SU-DHL-6 (cell line): ENCODE data around the gene GARIN6.
"Not testable (repeated sequence)": the region's sequence is repeated elsewhere in the genome, so short reads cannot be mapped to it uniquely, and the experiment has no call there.

Experiments used
- H2AFZ ChIP-seq: fragments of 200-600 bp; sonication (generic); 2 replicates; pipeline ENCODE4 v1.6.1; 2014; ENCODE audit warnings: low read depth, mild to moderate bottlenecking, moderate library complexity, mixed read lengths, antibody characterized with exemption, low read length; ENCODE audit not compliant: severe bottlenecking
- H3F3A ChIP-seq: fragments of 200-600 bp; shearing (Covaris generic); 2 replicates; pipeline ENCODE4 v1.6.0; 2016; ENCODE audit warnings: antibody characterized with exemption, mild to moderate bottlenecking; ENCODE audit not compliant: insufficient read depth
- H3K27ac ChIP-seq: fragments of 200-600 bp; sonication (generic); 2 replicates; pipeline ENCODE4 v1.5.1; 2016; ENCODE audit warnings: low read depth, mild to moderate bottlenecking, low read length, moderate library complexity, mixed read lengths
- H3K27me3 ChIP-seq: fragments of 200-600 bp; sonication (generic), shearing (Covaris generic); 2 replicates; pipeline ENCODE4 v1.6.0; 2014; ENCODE audit warnings: mild to moderate bottlenecking, low read length
- H3K36me3 ChIP-seq: fragments of 200-600 bp; sonication (generic); 2 replicates; pipeline ENCODE4 v1.6.1; 2014; ENCODE audit warnings: mild to moderate bottlenecking, low read length, mixed read lengths
- H3K4me2 ChIP-seq: fragments of 300-600, 200-600 bp; shearing (Covaris generic), sonication (generic); 2 replicates; pipeline ENCODE4 v1.6.0; 2014; ENCODE audit warnings: low read length, low read depth, mild to moderate bottlenecking; ENCODE audit not compliant: poor library complexity, severe bottlenecking
- H3K4me3 ChIP-seq: fragments of 200-600 bp; sonication (generic); 2 replicates; pipeline ENCODE4 v1.5.1; 2014; ENCODE audit warnings: antibody characterized with exemption, low read length, mild to moderate bottlenecking, mixed read lengths; ENCODE audit not compliant: insufficient read depth, poor library complexity, severe bottlenecking
- H3K79me2 ChIP-seq: fragments of 200-600 bp; sonication (generic); 2 replicates; pipeline ENCODE4 v1.6.1; 2014; ENCODE audit warnings: mild to moderate bottlenecking, low read length, moderate library complexity; ENCODE audit not compliant: insufficient read depth
- H3K9ac ChIP-seq: fragments of 200-600 bp; sonication (generic); 2 replicates; pipeline ENCODE4 v1.7.0; 2014; ENCODE audit warnings: mild to moderate bottlenecking, low read length
- H3K9me2 ChIP-seq: fragments of 200-600 bp; sonication (generic); replicated peaks from 2 replicates; pipeline ENCODE4 v1.6.1; 2014; ENCODE audit warnings: low read length; ENCODE audit not compliant: insufficient read depth
- H3K9me3 ChIP-seq: fragments of 200-600 bp; sonication (generic); 2 replicates; pipeline ENCODE4 v1.6.1; 2014; ENCODE audit warnings: low read length, mixed read lengths; ENCODE audit not compliant: insufficient read depth
- H4K20me1 ChIP-seq: fragments of 200-600 bp; sonication (generic); 2 replicates; pipeline ENCODE4 v1.6.1; 2014; ENCODE audit warnings: low read depth, mild to moderate bottlenecking, antibody characterized with exemption, low read length, moderate library complexity, mixed read lengths
- CTCF ChIP-seq: fragments of 200-600 bp; sonication (generic); IDR thresholded peaks from one replicate; pipeline ENCODE4 v1.5.1; 2017; ENCODE audit warnings: antibody characterized with exemption, mild to moderate bottlenecking, low read length, moderate library complexity; ENCODE audit not compliant: insufficient read depth, poor library complexity, severe bottlenecking
- EZH2phosphoT487 ChIP-seq: fragments of 200-600 bp; sonication (generic), shearing (Covaris generic); conservative IDR thresholded peaks from 2 replicates; pipeline ENCODE4 v1.6.1; 2018; ENCODE audit warnings: mild to moderate bottlenecking, antibody characterized with exemption, low read length, moderate library complexity, mixed read lengths

GARIN6 gene

DNA sequence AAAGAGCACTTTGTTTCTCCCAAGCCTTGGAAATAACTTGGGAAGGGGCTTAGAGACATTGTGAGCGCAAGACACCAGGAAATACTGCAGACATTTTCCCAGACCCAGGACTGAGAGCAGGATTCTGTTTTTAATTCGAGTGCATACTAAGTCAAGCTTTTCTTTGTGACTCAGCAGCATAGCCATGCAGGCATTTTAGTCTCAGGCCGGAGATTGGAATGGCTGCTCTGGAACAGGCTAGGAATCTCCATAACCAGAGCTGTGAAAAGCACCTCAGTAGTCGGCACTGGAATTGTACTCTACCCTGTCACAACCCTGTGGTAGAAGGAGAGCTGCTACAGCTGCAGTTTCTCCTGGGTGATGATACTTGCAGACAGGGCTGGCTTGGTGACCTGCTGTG is 28.9 kb upstream of the GARIN6 start:
- Histone ChIP-seq H3K4me2 (no peak overlapping the region), H3K79me2 (no peaks in the 10 kb centered on the region), H3F3A (no peaks in the 10 kb centered on the region), H3K9me3 (no peaks in the 10 kb centered on the region), H3K4me3 (no peak overlapping the region), H3K27me3 (no peaks in the 10 kb centered on the region), H2AFZ (no peak overlapping the region), H3K36me3 (no peaks in the 10 kb centered on the region), H4K20me1 (no peaks in the 10 kb centered on the region), H3K9ac (no peak overlapping the region), H3K27ac (no peak overlapping the region), H3K9me2 (no peaks in the 10 kb centered on the region)
- no peak for TF ChIP-seq CTCF

DNA sequence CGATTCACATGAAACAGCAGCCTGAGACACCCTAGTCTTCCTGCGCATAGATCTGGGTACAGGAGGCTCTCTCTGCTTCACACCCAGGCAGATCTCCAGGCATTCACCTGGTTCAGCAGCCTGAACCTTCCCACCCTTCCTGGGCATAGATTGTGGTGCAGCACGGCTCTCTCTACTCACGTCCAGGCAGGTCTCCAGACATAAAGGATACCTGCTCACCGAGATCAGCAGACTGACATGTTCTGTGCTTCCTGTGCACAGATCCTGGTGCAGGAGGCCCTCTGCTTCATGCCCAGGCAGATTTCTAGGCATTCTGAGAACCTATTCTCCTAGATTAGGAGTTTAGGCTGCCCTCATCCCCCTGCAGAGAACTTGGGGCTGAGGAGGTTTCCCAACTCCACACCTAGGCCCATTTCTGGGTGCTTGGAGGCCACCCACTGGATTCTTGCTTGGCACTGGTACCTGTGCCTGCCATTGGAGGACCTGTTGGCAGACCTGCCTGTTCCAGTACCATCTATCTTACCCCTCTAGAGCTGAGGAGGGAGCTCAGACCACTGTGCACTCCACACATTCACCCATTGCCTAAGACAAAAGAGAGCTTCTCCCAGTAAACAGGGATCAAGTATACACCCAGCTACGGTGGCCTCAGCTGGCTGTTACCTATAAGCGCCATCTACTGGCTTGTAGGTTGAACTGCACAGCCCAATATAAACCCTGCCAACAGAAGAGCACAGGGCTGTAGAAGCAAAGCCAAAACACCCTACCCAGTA is 28.0 kb upstream of the GARIN6 start:
- no peak for TF ChIP-seq EZH2phosphoT487
- TF ChIP-seq CTCF: peak; percentile 76
- H3K4me2 ChIP-seq: no peak overlapping the region
- H3K27ac ChIP-seq: no peak overlapping the region
- no peaks in the 10 kb centered on the region for H3K9me2 ChIP-seq
- H3K27me3 ChIP-seq: no peaks in the 10 kb centered on the region
- H2AFZ ChIP-seq: no peak overlapping the region
- H3K9ac ChIP-seq: no peak overlapping the region
- H3K79me2 ChIP-seq: no peaks in the 10 kb centered on the region
- no peaks in the 10 kb centered on the region for H4K20me1 ChIP-seq
- H3K36me3 ChIP-seq: no peaks in the 10 kb centered on the region
- no peaks in the 10 kb centered on the region for H3K9me3 ChIP-seq
- no peaks in the 10 kb centered on the region for H3F3A ChIP-seq
- H3K4me3 ChIP-seq: no peak overlapping the region

GRCh38 chr12:99620159-99620479 is 27.4 kb upstream of the GARIN6 start:
- no peak overlapping the region for H3K4me2 ChIP-seq
- no peaks in the 10 kb centered on the region for H3F3A ChIP-seq
- H3K4me3 ChIP-seq: no peak overlapping the region
- H3K9ac ChIP-seq: no peak overlapping the region
- no peaks in the 10 kb centered on the region for H3K9me2 ChIP-seq
- H3K27ac ChIP-seq: no peak overlapping the region
- TF ChIP-seq EZH2phosphoT487 (no peak), CTCF (no peak)
- no peaks in the 10 kb centered on the region for H3K9me3 ChIP-seq
- H4K20me1 ChIP-seq: no peaks in the 10 kb centered on the region
- no peak overlapping the region for H2AFZ ChIP-seq
- no peaks in the 10 kb centered on the region for H3K79me2 ChIP-seq
- no peaks in the 10 kb centered on the region for H3K27me3 ChIP-seq
- no peaks in the 10 kb centered on the region for H3K36me3 ChIP-seq

GRCh38 chr12:99624591-99624990 is 23.0 kb upstream of the GARIN6 start:
- H4K20me1 ChIP-seq, H3K36me3 ChIP-seq, H2AFZ ChIP-seq, H3K79me2 ChIP-seq, H3K9ac ChIP-seq, H3K9me2 ChIP-seq, H3F3A ChIP-seq, H3K4me3 ChIP-seq, H3K4me2 ChIP-seq, H3K27me3 ChIP-seq, H3K9me3 ChIP-seq, H3K27ac ChIP-seq: not testable (repeated sequence)
